ENCODE data around the gene TESK1. TPM values are rescaled to one million over a fixed set of nuclear protein-coding genes. Genes with fewer than 3 reads are reported as not detected.

TESK1 gene
- total and polyA plus RNA-seq, 5 donors from 2014 or later: 3.9 to 24.5 (median 4.6) TPM

DNA sequence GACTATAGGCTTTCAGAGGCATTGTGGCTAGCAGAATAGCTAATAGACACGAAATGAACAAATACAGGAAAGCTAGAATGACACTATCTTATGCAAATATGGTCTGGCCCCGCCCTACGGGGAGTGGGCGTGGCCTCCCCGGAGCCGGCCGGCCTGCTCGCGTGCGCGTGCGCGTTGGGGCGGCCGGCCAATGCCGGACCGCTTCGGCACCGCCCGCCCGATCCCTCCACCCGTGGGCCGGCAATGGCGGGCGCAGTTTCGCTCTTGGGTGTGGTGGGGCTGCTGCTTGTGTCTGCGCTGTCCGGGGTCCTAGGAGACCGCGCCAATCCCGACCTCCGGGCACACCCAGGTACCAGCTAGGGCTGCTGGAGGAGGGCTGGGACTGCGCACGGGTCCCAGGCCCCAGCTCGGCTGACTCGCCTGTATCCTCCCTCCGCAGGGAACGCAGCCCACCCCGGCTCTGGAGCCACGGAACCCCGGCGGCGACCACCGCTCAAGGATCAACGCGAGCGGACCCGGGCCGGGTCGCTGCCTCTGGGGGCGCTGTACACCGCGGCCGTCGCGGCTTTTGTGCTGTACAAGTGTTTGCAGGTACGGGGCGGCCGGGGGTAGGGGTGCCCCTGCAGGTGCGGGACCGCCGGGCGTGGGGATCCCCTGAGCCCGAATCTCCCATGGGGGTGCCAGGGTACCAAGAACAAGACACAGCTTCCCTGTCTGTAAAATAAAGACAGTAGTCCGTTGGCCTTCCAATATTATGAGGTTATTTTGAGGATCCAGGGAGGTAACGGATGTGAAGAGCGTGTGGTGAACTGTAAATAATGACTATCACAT, 53.3 kb downstream of the TESK1 start, which contains the start of gene CCDC107:
Gene CCDC107 (plus strand): TSS at position 156 of the 831 bp plus-strand sequence. CDS start 88 bp downstream, at position 244.
- H3K36me3 Mint-ChIP-seq: peaks cover 17% of the 10 kb centered on the region
- DNase-seq (peak; percentile 80 to 90 (median 81)), ATAC-seq (ENCODE audit: low read depth in 2 of 2) (peak; percentile 62 to 65)
- peaks cover 23 to 85% (median 67%) of the 10 kb centered on the region in 4 donors for H3K4me1 Mint-ChIP-seq
- Histone ChIP-seq H3K36me3 (ENCODE audit: control insufficient read depth, insufficient read depth, low read length) (peaks cover 11% of the 10 kb centered on the region), H3K4me1 (ENCODE audit: control insufficient read depth, insufficient read depth, low read length, poor library complexity, severe bottlenecking) (peaks cover 53% of the 10 kb centered on the region), H3K4me3 (ENCODE audit: low read depth, low read length) (peak within 1 kb of the TSS; percentile 89), H3K27me3 (ENCODE audit: control insufficient read depth, insufficient read depth, low read length) (no peaks in the 10 kb centered on the region), H3K9me3 (ENCODE audit: control insufficient read depth in 2 of 2, low read length in 2 of 2) (no peaks in the 10 kb centered on the region), H3K27ac (ENCODE audit: insufficient read depth, low read length, poor library complexity, severe bottlenecking) (peak within 1 kb of the TSS; percentile 99)
- peaks cover 19% of the 10 kb centered on the region for H3K27me3 Mint-ChIP-seq
- H3K4me3 Mint-ChIP-seq: peak within 1 kb of the TSS; percentile 91 to 98 (median 96)
- H3K9me3 Mint-ChIP-seq: peaks cover 0 to 3% (median 0%) of the 10 kb centered on the region in 7 donors
- peak within 1 kb of the TSS; percentile 96 to 100 (median 100) for H3K27ac Mint-ChIP-seq

DNA sequence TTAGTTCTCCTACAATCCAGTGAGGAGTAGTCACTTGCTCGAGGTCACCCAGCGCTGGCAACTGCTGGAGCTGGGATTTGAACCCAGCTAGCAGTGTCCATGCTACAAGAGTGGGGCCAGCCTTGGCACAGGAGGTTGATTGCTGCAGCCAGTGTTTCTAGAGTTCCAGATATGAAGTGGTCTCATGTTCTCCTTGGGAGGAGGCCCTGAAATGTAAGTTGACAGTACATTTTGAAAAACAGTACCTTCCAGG, 53.8 kb downstream of the TESK1 start:
- Histone ChIP-seq H3K9me3 (ENCODE audit: control insufficient read depth in 2 of 2, low read length in 2 of 2) (no peaks in the 10 kb centered on the region), H3K27ac (ENCODE audit: insufficient read depth, low read length, poor library complexity, severe bottlenecking) (peak overlapping the region; percentile 99), H3K36me3 (ENCODE audit: control insufficient read depth, insufficient read depth, low read length) (peaks cover 11% of the 10 kb centered on the region), H3K27me3 (ENCODE audit: control insufficient read depth, insufficient read depth, low read length) (no peaks in the 10 kb centered on the region), H3K4me3 (ENCODE audit: low read depth, low read length) (peak overlapping the region; percentile 85), H3K4me1 (ENCODE audit: control insufficient read depth, insufficient read depth, low read length, poor library complexity, severe bottlenecking) (peaks cover 57% of the 10 kb centered on the region)
- Mint-ChIP-seq H3K9me3 (peaks cover 0 to 3% (median 0%) of the 10 kb centered on the region in 7 donors), H3K36me3 (peaks cover 17% of the 10 kb centered on the region), H3K27me3 (peaks cover 19% of the 10 kb centered on the region), H3K27ac (peak overlapping the region in 2 of 3 donors; percentile 91 to 100), H3K4me3 (peak overlapping the region; percentile 91 to 97 (median 94)), H3K4me1 (peaks cover 23 to 87% (median 70%) of the 10 kb centered on the region in 4 donors)
- ATAC-seq (ENCODE audit: low read depth in 2 of 2): no peak
- DNase-seq: no peak

DNA sequence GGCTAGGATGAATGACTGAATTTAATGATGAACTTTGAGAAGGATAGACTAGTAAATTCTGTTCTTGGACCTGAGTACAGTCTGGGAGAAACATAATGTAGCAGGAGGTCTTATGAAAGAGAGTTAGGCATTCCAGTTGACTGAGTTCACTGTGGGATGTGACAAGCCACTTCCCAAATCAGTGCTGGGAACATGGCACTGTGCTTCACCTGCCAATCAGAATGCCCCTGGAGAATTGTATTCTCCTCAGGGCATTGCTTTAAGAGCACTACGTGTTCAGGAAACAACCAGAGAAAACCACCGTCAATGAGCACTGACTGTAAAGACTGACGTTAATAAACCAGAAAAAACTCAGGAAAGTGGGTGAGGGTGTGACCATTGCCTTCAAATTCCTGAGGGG, 54.3 kb downstream of the TESK1 start:
- H3K27ac Mint-ChIP-seq: peak overlapping the region; percentile 66 to 100 (median 91)
- no peaks in the 10 kb centered on the region for H3K9me3 ChIP-seq (ENCODE audit: control insufficient read depth in 2 of 2, low read length in 2 of 2)
- DNase-seq (no peak), ATAC-seq (ENCODE audit: low read depth in 2 of 2) (no peak)
- H3K9me3 Mint-ChIP-seq: peaks cover 0 to 3% (median 0%) of the 10 kb centered on the region in 7 donors
- peaks cover 23 to 87% (median 72%) of the 10 kb centered on the region in 4 donors for H3K4me1 Mint-ChIP-seq
- no peaks in the 10 kb centered on the region for H3K27me3 ChIP-seq (ENCODE audit: control insufficient read depth, insufficient read depth, low read length)
- H3K36me3 ChIP-seq (ENCODE audit: control insufficient read depth, insufficient read depth, low read length): peaks cover 11% of the 10 kb centered on the region
- H3K4me3 ChIP-seq (ENCODE audit: low read depth, low read length): peak overlapping the region; percentile 85
- peaks cover 19% of the 10 kb centered on the region for H3K27me3 Mint-ChIP-seq
- peaks cover 17% of the 10 kb centered on the region for H3K36me3 Mint-ChIP-seq
- peaks cover 61% of the 10 kb centered on the region for H3K4me1 ChIP-seq (ENCODE audit: control insufficient read depth, insufficient read depth, low read length, poor library complexity, severe bottlenecking)
- H3K4me3 Mint-ChIP-seq: peak overlapping the region; percentile 91 to 97 (median 94)
- peak overlapping the region; percentile 99 for H3K27ac ChIP-seq (ENCODE audit: insufficient read depth, low read length, poor library complexity, severe bottlenecking)

Other genes with a start within 250 kb of the TESK1 start
- 0.42 TPM for gene RUSC2, start 115.2 kb upstream of the TESK1 start, total RNA-seq
- under 1 TPM in 1 of 4 donors, not detected in 3; 0.12 TPM for gene RUSC2, start 115.2 kb upstream of the TESK1 start, polyA plus RNA-seq
- gene CD72, start 13.2 kb downstream of the TESK1 start, total RNA-seq: 7.9 TPM
- 1 to 10 TPM; 1.0 to 4.0 (median 1.9) TPM for gene CD72, start 13.2 kb downstream of the TESK1 start, polyA plus RNA-seq
- gene SIT1, start 45.7 kb downstream of the TESK1 start, total RNA-seq: 76.9 TPM
- 100 to 1,000 TPM; 239 to 346 (median 308) TPM for gene SIT1, start 45.7 kb downstream of the TESK1 start, polyA plus RNA-seq
- gene RMRP, start 52.8 kb downstream of the TESK1 start, total RNA-seq: 6,542 TPM
- gene RMRP, start 52.8 kb downstream of the TESK1 start, polyA plus RNA-seq: not detected
- gene CCDC107, start 53.0 kb downstream of the TESK1 start, total RNA-seq: 31.2 TPM
- 10 to 100 TPM; 65.8 to 83.2 (median 71.7) TPM for gene CCDC107, start 53.0 kb downstream of the TESK1 start, polyA plus RNA-seq
- 0.84 TPM for gene ARHGEF39, start 59.9 kb downstream of the TESK1 start, total RNA-seq
- under 1 TPM; 0.36 to 0.66 (median 0.44) TPM for gene ARHGEF39, start 59.9 kb downstream of the TESK1 start, polyA plus RNA-seq
- gene CA9, start 68.7 kb downstream of the TESK1 start, total RNA-seq: not detected
- gene CA9, start 68.7 kb downstream of the TESK1 start, polyA plus RNA-seq: under 1 TPM in 1 of 4 donors, not detected in 3; 0.48 TPM
- gene TPM2, start 84.7 kb downstream of the TESK1 start, total RNA-seq: 38.8 TPM
- not detected for gene TPM2, start 84.7 kb downstream of the TESK1 start, polyA plus RNA-seq
- 277 TPM for gene TLN1, start 126.9 kb downstream of the TESK1 start, total RNA-seq
- 10 to 100 TPM; 33.7 to 36.2 (median 35.9) TPM for gene TLN1, start 126.9 kb downstream of the TESK1 start, polyA plus RNA-seq
- gene CREB3, start 127.4 kb downstream of the TESK1 start, total RNA-seq: 14.6 TPM
- 10 to 100 TPM; 33.4 to 36.4 (median 34.6) TPM for gene CREB3, start 127.4 kb downstream of the TESK1 start, polyA plus RNA-seq
- 47.9 TPM for gene GBA2, start 144.0 kb downstream of the TESK1 start, total RNA-seq
- gene GBA2, start 144.0 kb downstream of the TESK1 start, polyA plus RNA-seq: 10 to 100 TPM; 18.7 to 27.1 (median 21.2) TPM
- gene RGP1, start 144.0 kb downstream of the TESK1 start, total RNA-seq: 22.8 TPM
- gene RGP1, start 144.0 kb downstream of the TESK1 start, polyA plus RNA-seq: 10 to 100 TPM in 1 of 4 donors, 1 to 10 TPM in 3; 4.6 to 10.2 (median 7.0) TPM
- not detected for gene MSMP, start 149.0 kb downstream of the TESK1 start, total RNA-seq
- under 1 TPM in 1 of 4 donors, not detected in 3; 0.69 TPM for gene MSMP, start 149.0 kb downstream of the TESK1 start, polyA plus RNA-seq
- gene NPR2, start 186.3 kb downstream of the TESK1 start, total RNA-seq: 7.7 TPM
- 1 to 10 TPM in 2 of 4 donors, under 1 TPM in 1, not detected in 1; 0.46 to 1.9 (median 1.5) TPM for gene NPR2, start 186.3 kb downstream of the TESK1 start, polyA plus RNA-seq
- gene SPAG8, start 207.0 kb downstream of the TESK1 start, total RNA-seq: 0.99 TPM
- 1 to 10 TPM in 1 of 4 donors, under 1 TPM in 2, not detected in 1; 0.75 to 1.3 (median 0.85) TPM for gene SPAG8, start 207.0 kb downstream of the TESK1 start, polyA plus RNA-seq
- 21.7 TPM for gene HINT2, start 209.8 kb downstream of the TESK1 start, total RNA-seq
- gene HINT2, start 209.8 kb downstream of the TESK1 start, polyA plus RNA-seq: 100 to 1,000 TPM in 2 of 4 donors, 10 to 100 TPM in 2; 70.5 to 105 (median 90.6) TPM
- gene FAM221B, start 223.5 kb downstream of the TESK1 start, total RNA-seq: not detected
- under 1 TPM in 1 of 4 donors, not detected in 3; 0.03 TPM for gene FAM221B, start 223.5 kb downstream of the TESK1 start, polyA plus RNA-seq
- 3.3 TPM for gene TMEM8B, start 224.0 kb downstream of the TESK1 start, total RNA-seq
- 1 to 10 TPM in 3 of 4 donors, under 1 TPM in 1; 0.21 to 1.5 (median 1.3) TPM for gene TMEM8B, start 224.0 kb downstream of the TESK1 start, polyA plus RNA-seq